Loucy (cell line): Measurements from ENCODE around the gene FAM229A.
A peak's percentile ranks its signal among the peaks of the same experiment; 100 is the strongest.

Source experiments
- H2AFZ ChIP-seq: fragments of 200-600 bp; sonication (generic); 2 replicates; pipeline ENCODE4 v1.6.0; 2016; ENCODE audit warnings: antibody characterized with exemption, mild to moderate bottlenecking, low read length, moderate library complexity
- H3F3A ChIP-seq: fragments of 200-600 bp; 2 replicates; pipeline ENCODE4 v1.6.0; 2016; ENCODE audit warnings: antibody characterized with exemption, low read depth, mild to moderate bottlenecking
- H3K27me3 ChIP-seq: fragments of 200-600 bp; sonication (generic); 2 replicates; pipeline ENCODE4 v1.6.1; 2014; ENCODE audit warnings: low read length, mild to moderate bottlenecking; ENCODE audit not compliant: insufficient read depth, poor library complexity, severe bottlenecking
- H3K36me3 ChIP-seq: fragments of 200-600 bp; sonication (generic); 2 replicates; pipeline ENCODE4 v1.6.1; 2016; ENCODE audit warnings: low read length; ENCODE audit not compliant: insufficient read depth
- H3K4me1 ChIP-seq: fragments of 200-600 bp; sonication (generic); 2 replicates; pipeline ENCODE4 v1.5.1; 2014; ENCODE audit warnings: low read length, mild to moderate bottlenecking; ENCODE audit not compliant: insufficient read depth, poor library complexity, severe bottlenecking
- H3K4me2 ChIP-seq: fragments of 200-600 bp; sonication (generic); 2 replicates; pipeline ENCODE4 v1.6.0; 2014; ENCODE audit warnings: antibody characterized with exemption, low read length, low read depth, mild to moderate bottlenecking; ENCODE audit not compliant: poor library complexity, severe bottlenecking
- H3K4me3 ChIP-seq: fragments of 200-600 bp; sonication (generic); 2 replicates; pipeline ENCODE4 v1.5.1; 2014; ENCODE audit warnings: low read length, mild to moderate bottlenecking, mixed read lengths; ENCODE audit not compliant: poor library complexity, severe bottlenecking
- H3K79me2 ChIP-seq: fragments of 200-600 bp; sonication (generic); 2 replicates; pipeline ENCODE4 v1.6.1; 2014; ENCODE audit warnings: low read length; ENCODE audit not compliant: insufficient read depth
- H3K9ac ChIP-seq: fragments of 200-600 bp; sonication (generic); 2 replicates; pipeline ENCODE4 v1.6.0; 2014; ENCODE audit warnings: mild to moderate bottlenecking, low read depth, low read length, moderate library complexity; ENCODE audit not compliant: poor library complexity, severe bottlenecking
- H3K9me2 ChIP-seq: fragments of 200-600 bp; sonication (generic); replicated peaks from 2 replicates; pipeline ENCODE4 v1.6.1; 2016; ENCODE audit warnings: low read depth, low read length, mixed read lengths
- H3K9me3 ChIP-seq: fragments of 200-600 bp; sonication (generic); 2 replicates; pipeline ENCODE4 v1.6.1; 2014; ENCODE audit warnings: mild to moderate bottlenecking, antibody characterized with exemption, low read length, low read depth; ENCODE audit not compliant: insufficient read depth
- H4K20me1 ChIP-seq: fragments of 200-600 bp; sonication (generic); 2 replicates; pipeline ENCODE4 v1.6.0; 2014; ENCODE audit warnings: antibody characterized with exemption, low read length, mild to moderate bottlenecking; ENCODE audit not compliant: insufficient read depth, poor library complexity, severe bottlenecking
- CTCF ChIP-seq: fragments of 200-600 bp; sonication (generic); conservative IDR thresholded peaks from 2 replicates; pipeline ENCODE4 v1.5.1; 2014; ENCODE audit warnings: mild to moderate bottlenecking, antibody characterized with exemption, low read length
- EZH2phosphoT487 ChIP-seq: fragments of 200-600 bp; IDR thresholded peaks from 2 replicates; pipeline ENCODE4 v1.6.1; 2018; ENCODE audit warnings: antibody characterized with exemption, mild to moderate bottlenecking, moderate library complexity, borderline replicate concordance

Gene FAM229A

GRCh38 chr1:32405672-32406467 lies 43.6 kb upstream of the FAM229A start:
- H3F3A ChIP-seq, result no peaks in the 10 kb centered on the region
- no peak overlapping the region for H3K4me3 ChIP-seq
- H4K20me1 ChIP-seq, result no peaks in the 10 kb centered on the region
- no peaks in the 10 kb centered on the region for H3K4me1 ChIP-seq
- no peaks in the 10 kb centered on the region for H3K36me3 ChIP-seq
- no peaks in the 10 kb centered on the region for H3K27me3 ChIP-seq
- no peak overlapping the region for H3K4me2 ChIP-seq
- no peak overlapping the region for H2AFZ ChIP-seq
- no peaks in the 10 kb centered on the region for H3K79me2 ChIP-seq
- H3K9ac ChIP-seq, result no peak overlapping the region
- H3K9me2 ChIP-seq, result no peaks in the 10 kb centered on the region
- no peak for TF ChIP-seq EZH2phosphoT487
- no peak for TF ChIP-seq CTCF
- H3K9me3 ChIP-seq, result no peaks in the 10 kb centered on the region

- TF ChIP-seq EZH2phosphoT487 (no peak), CTCF (no peak)
- no peaks in the 10 kb centered on the region for H4K20me1 ChIP-seq
- H3K4me3 ChIP-seq, result no peak overlapping the region
- no peaks in the 10 kb centered on the region for H3K36me3 ChIP-seq
- no peak overlapping the region for H3K9ac ChIP-seq
- H3K9me3 ChIP-seq, result no peaks in the 10 kb centered on the region
- no peak overlapping the region for H3K4me2 ChIP-seq
- no peaks in the 10 kb centered on the region for H3K4me1 ChIP-seq
- H3K79me2 ChIP-seq, result no peaks in the 10 kb centered on the region
- H3K27me3 ChIP-seq, result no peaks in the 10 kb centered on the region
- H2AFZ ChIP-seq, result no peak overlapping the region
- no peaks in the 10 kb centered on the region for H3K9me2 ChIP-seq
- no peaks in the 10 kb centered on the region for H3F3A ChIP-seq
Measured at GRCh38 chr1:32404946-32405345, 42.7 kb upstream of the FAM229A start.

GRCh38 chr1:32400876-32401631 lies 38.8 kb upstream of the FAM229A start:
- H3K9me2 ChIP-seq, result no peaks in the 10 kb centered on the region
- H3F3A ChIP-seq, result no peaks in the 10 kb centered on the region
- no peak overlapping the region for H3K4me3 ChIP-seq
- H3K27me3 ChIP-seq, result no peaks in the 10 kb centered on the region
- H3K4me2 ChIP-seq, result peak overlapping the region; percentile 39
- H3K36me3 ChIP-seq, result no peaks in the 10 kb centered on the region
- no peaks in the 10 kb centered on the region for H3K4me1 ChIP-seq
- peak overlapping the region; percentile 83 for H2AFZ ChIP-seq
- H3K9ac ChIP-seq, result peak overlapping the region; percentile 3
- no peaks in the 10 kb centered on the region for H3K9me3 ChIP-seq
- no peaks in the 10 kb centered on the region for H4K20me1 ChIP-seq
- H3K79me2 ChIP-seq, result no peaks in the 10 kb centered on the region
- no peak for TF ChIP-seq EZH2phosphoT487
- peak; percentile 94 for TF ChIP-seq CTCF
